Naive thymus-derived CD8-positive, alpha-beta T cell (primary cell): Measurements from ENCODE around the gene CIAO3. TPM values are rescaled to one million over a fixed set of nuclear protein-coding genes. Genes with fewer than 3 reads are reported as not detected.

ENCODE experiments used
- ATAC-seq, 2 donors: fragments of 150-1000 bp; cut with Tn5 transposase in 1 of 2; sonication (Bioruptor Pico), chemical (Tn5 transposase) in 1 of 2; 1 replicate in 1 of 2; 2 replicates in 1 of 2; pipeline ENCODE4 v1.10.0; 2021; ENCODE audit warnings: mild to moderate bottlenecking in 2 of 2, moderate library complexity in 2 of 2
- POLR2A ChIA-PET: fragments of 350-600 bp; sonication (Branson Sonifier 250); formaldehyde crosslinking; loops from one replicate; lab custom pipeline; 2021; ENCODE audit warnings: antibody characterized with exemption; lab: Charles Lee
- DNase-seq, 10 donors: peaks; one replicate each; pipeline versions ENCODE4 v3.0.0 to v3.0.0-alpha.2; 2020 to 2022
- H3K27ac Mint-ChIP-seq, 10 donors: one replicate each; pipeline ENCODE4 v1.8.0; 2020 to 2022; ENCODE audit warnings: mild to moderate bottlenecking in 10 of 10, mixed read lengths in 10 of 10, moderate library complexity in 4 of 10, inconsistent platforms in 1 of 10
- H3K27me3 Mint-ChIP-seq, 5 donors: one replicate each; pipeline ENCODE4 v1.8.0; 2021 to 2022; ENCODE audit warnings: mixed read lengths in 5 of 5
- H3K36me3 Mint-ChIP-seq, 3 donors: one replicate each; pipeline ENCODE4 v1.8.0; 2020 to 2022; ENCODE audit warnings: mixed read lengths in 3 of 3, mild to moderate bottlenecking in 2 of 3, inconsistent platforms in 1 of 3
- H3K4me1 Mint-ChIP-seq, 4 donors: one replicate each; pipeline ENCODE4 v1.8.0; 2021 to 2022; ENCODE audit warnings: mixed read lengths in 4 of 4
- H3K4me3 Mint-ChIP-seq, 10 donors: one replicate each; pipeline ENCODE4 v1.8.0; 2020 to 2022; ENCODE audit warnings: mild to moderate bottlenecking in 10 of 10, mixed read lengths in 10 of 10, moderate library complexity in 6 of 10, inconsistent platforms in 1 of 10
- H3K9me3 Mint-ChIP-seq, 9 donors: one replicate each; pipeline ENCODE4 v1.8.0; 2020 to 2022; ENCODE audit warnings: mixed read lengths in 9 of 9, mild to moderate bottlenecking in 3 of 9, inconsistent platforms in 1 of 9, moderate library complexity in 1 of 9
- microRNA-seq: library from miRNA; unstranded; fragments of <30 nt; microRNA quantifications from one replicate; pipeline ENCODE4 v1.2.0, GENCODE V29; 2022; ENCODE audit warnings: borderline microRNAs expressed
- polyA plus RNA-seq, 3 donors: library from polyadenylated mRNA; unstranded; fragments of 300-500 nt; fragmentation: Illumina TruSeq; gene quantifications; one replicate each; pipeline ENCODE4 v1.2.3, GENCODE V29; 2021
- total RNA-seq, 8 experiments: library from RNA in 2 of 8; stranded (reverse) in 2 of 8; gene quantifications; one replicate each; pipeline ENCODE4 v1.2.3 and lab custom pipeline; 2021 to 2026

CIAO3 gene
- total and polyA plus RNA-seq, 5 experiments from 2014 or later: 13.7 to 56.4 (median 25.7) TPM

- peak within 1 kb of the TSS in 9 of 10 donors; percentile 61 to 94 (median 82) for H3K27ac Mint-ChIP-seq
- ATAC-seq: peak; percentile 50 to 56
- POLR2A ChIA-PET: interaction anchor here (0.5 to 8.3 kb wide), 11 partner anchors 10 to 1292 kb away, joined by 3 to 95 read pairs (median 6); partner anchors contain the start of genes ANTKMT, CCDC78, DECR2 and HAGHL
Observed at GRCh38 chr16:679814-680624, 60.8 kb downstream of the CIAO3 start, which contains the start of gene STUB1. Gene STUB1 (plus strand): TSS chr16:680410. CDS start chr16:680526, 116 bp downstream.

More at GRCh38 chr16:679814-680624, 60.8 kb downstream of the CIAO3 start, which contains the start of gene STUB1:
- H3K9me3 Mint-ChIP-seq: no peaks in the 10 kb centered on the region
- peak; percentile 74 to 97 (median 86) for DNase-seq
- peak within 1 kb of the TSS; percentile 75 to 90 (median 84) for H3K4me3 Mint-ChIP-seq
- peaks cover 0 to 12% (median 3%) of the 10 kb centered on the region in 3 donors for H3K36me3 Mint-ChIP-seq
- H3K4me1 Mint-ChIP-seq: peaks cover 7 to 44% (median 33%) of the 10 kb centered on the region in 4 donors
- peaks cover 0 to 2% (median 0%) of the 10 kb centered on the region in 5 donors for H3K27me3 Mint-ChIP-seq

Small RNA genes lying within 50 kb of the gene (microRNA-seq; reads per million reads assigned to microRNA genes)
- gene MIR662: not detected

Other genes with a start within 250 kb of the CIAO3 start
- gene CAPN15, start 213.3 kb downstream of the CIAO3 start, total RNA-seq: 10 to 100 TPM; 63.1 to 63.2 TPM
- gene CAPN15, start 213.3 kb downstream of the CIAO3 start, polyA plus RNA-seq: 1 to 10 TPM; 5.5 to 7.9 (median 6.0) TPM
- not detected for gene PRR35, start 180.6 kb downstream of the CIAO3 start, total RNA-seq
- gene PRR35, start 180.6 kb downstream of the CIAO3 start, polyA plus RNA-seq: not detected
- 1 to 10 TPM; 4.7 to 5.3 TPM for gene NHLRC4, start 174.0 kb downstream of the CIAO3 start, total RNA-seq
- gene NHLRC4, start 174.0 kb downstream of the CIAO3 start, polyA plus RNA-seq: 1 to 10 TPM; 1.5 to 3.3 (median 1.7) TPM
- 10 to 100 TPM; 55.8 to 59.0 TPM for gene PIGQ, start 171.0 kb downstream of the CIAO3 start, total RNA-seq
- 10 to 100 TPM in 1 of 3 donors, 1 to 10 TPM in 2; 8.8 to 13.4 (median 9.3) TPM for gene PIGQ, start 171.0 kb downstream of the CIAO3 start, polyA plus RNA-seq
- gene RAB40C, start 150.9 kb downstream of the CIAO3 start, total RNA-seq: 10 to 100 TPM; 18.6 to 19.9 TPM
- gene RAB40C, start 150.9 kb downstream of the CIAO3 start, polyA plus RNA-seq: 10 to 100 TPM in 1 of 3 donors, 1 to 10 TPM in 2; 5.8 to 14.6 (median 6.2) TPM
- under 1 TPM; 0.47 to 0.57 TPM for gene WFIKKN1, start 110.0 kb downstream of the CIAO3 start, total RNA-seq
- gene WFIKKN1, start 110.0 kb downstream of the CIAO3 start, polyA plus RNA-seq: under 1 TPM in 1 of 3 donors, not detected in 2; 0.07 TPM
- gene METTL26, start 104.7 kb downstream of the CIAO3 start, total RNA-seq: 10 to 100 TPM; 69.2 to 72.6 TPM
- gene METTL26, start 104.7 kb downstream of the CIAO3 start, polyA plus RNA-seq: 10 to 100 TPM; 88.4 to 98.4 (median 89.8) TPM
- 10 to 100 TPM; 31.9 to 32.2 TPM for gene MCRIP2, start 99.2 kb downstream of the CIAO3 start, total RNA-seq
- 10 to 100 TPM; 28.1 to 36.6 (median 35.5) TPM for gene MCRIP2, start 99.2 kb downstream of the CIAO3 start, polyA plus RNA-seq
- gene WDR90, start 91.6 kb downstream of the CIAO3 start, total RNA-seq: 10 to 100 TPM; 17.8 to 19.2 TPM
- gene WDR90, start 91.6 kb downstream of the CIAO3 start, polyA plus RNA-seq: 1 to 10 TPM in 2 of 3 donors, under 1 TPM in 1; 0.27 to 2.5 (median 1.5) TPM
- 100 to 1,000 TPM; 220 TPM for gene RHOT2, start 72.9 kb downstream of the CIAO3 start, total RNA-seq
- 10 to 100 TPM; 25.1 to 44.8 (median 31.8) TPM for gene RHOT2, start 72.9 kb downstream of the CIAO3 start, polyA plus RNA-seq
- gene RHBDL1, start 65.3 kb downstream of the CIAO3 start, total RNA-seq: 1 to 10 TPM; 1.3 to 1.4 TPM
- not detected for gene RHBDL1, start 65.3 kb downstream of the CIAO3 start, polyA plus RNA-seq
- gene STUB1, start 60.6 kb downstream of the CIAO3 start, total RNA-seq: 100 to 1,000 TPM in 1 of 2 experiments, 10 to 100 TPM in 1; 86.4 to 103 TPM
- gene STUB1, start 60.6 kb downstream of the CIAO3 start, polyA plus RNA-seq: 100 to 1,000 TPM; 133 to 142 (median 135) TPM
- 10 to 100 TPM; 40.8 to 41.2 TPM for gene JMJD8, start 56.7 kb downstream of the CIAO3 start, total RNA-seq
- gene JMJD8, start 56.7 kb downstream of the CIAO3 start, polyA plus RNA-seq: 10 to 100 TPM; 31.7 to 62.8 (median 46.0) TPM
- 10 to 100 TPM; 16.1 to 18.4 TPM for gene WDR24, start 50.6 kb downstream of the CIAO3 start, total RNA-seq
- 10 to 100 TPM; 12.7 to 18.9 (median 14.7) TPM for gene WDR24, start 50.6 kb downstream of the CIAO3 start, polyA plus RNA-seq
- gene FBXL16, start 35.2 kb downstream of the CIAO3 start, total RNA-seq: 10 to 100 TPM; 28.4 to 29.3 TPM
- gene FBXL16, start 35.2 kb downstream of the CIAO3 start, polyA plus RNA-seq: 10 to 100 TPM in 1 of 3 donors, 1 to 10 TPM in 2; 3.0 to 22.0 (median 9.5) TPM
- 10 to 100 TPM; 13.1 to 14.4 TPM for gene METRN, start 25.9 kb downstream of the CIAO3 start, total RNA-seq
- 10 to 100 TPM; 22.1 to 40.9 (median 35.8) TPM for gene METRN, start 25.9 kb downstream of the CIAO3 start, polyA plus RNA-seq
- gene ANTKMT, start 19.9 kb downstream of the CIAO3 start, total RNA-seq: 10 to 100 TPM; 44.3 to 48.2 TPM
- gene ANTKMT, start 19.9 kb downstream of the CIAO3 start, polyA plus RNA-seq: 100 to 1,000 TPM in 2 of 3 donors, 10 to 100 TPM in 1; 93.5 to 128 (median 113) TPM
- 10 to 100 TPM; 12.0 to 15.1 TPM for gene CCDC78, start 14.6 kb downstream of the CIAO3 start, total RNA-seq
- gene CCDC78, start 14.6 kb downstream of the CIAO3 start, polyA plus RNA-seq: 1 to 10 TPM in 2 of 3 donors, not detected in 1; 1.1 to 1.4 TPM
- gene HAGHL, start 13.9 kb downstream of the CIAO3 start, total RNA-seq: 10 to 100 TPM; 50.1 to 67.0 TPM
- 1 to 10 TPM; 5.0 to 6.2 (median 6.0) TPM for gene HAGHL, start 13.9 kb downstream of the CIAO3 start, polyA plus RNA-seq
- gene MSLN, start 19.7 kb upstream of the CIAO3 start, total RNA-seq: not detected
- not detected for gene MSLN, start 19.7 kb upstream of the CIAO3 start, polyA plus RNA-seq
- gene RPUSD1, start 47.4 kb upstream of the CIAO3 start, total RNA-seq: 10 to 100 TPM; 27.7 to 29.1 TPM
- 10 to 100 TPM; 19.7 to 32.2 (median 22.0) TPM for gene RPUSD1, start 47.4 kb upstream of the CIAO3 start, polyA plus RNA-seq
- gene CHTF18, start 47.6 kb upstream of the CIAO3 start, total RNA-seq: 10 to 100 TPM; 47.8 to 54.3 TPM
- gene CHTF18, start 47.6 kb upstream of the CIAO3 start, polyA plus RNA-seq: 1 to 10 TPM; 3.5 to 4.3 (median 4.0) TPM
- not detected for gene GNG13, start 59.7 kb upstream of the CIAO3 start, total RNA-seq
- not detected for gene GNG13, start 59.7 kb upstream of the CIAO3 start, polyA plus RNA-seq
- gene LMF1, start 230.0 kb upstream of the CIAO3 start, total RNA-seq: 10 to 100 TPM; 40.7 to 45.1 TPM
- 10 to 100 TPM; 12.2 to 13.6 (median 12.9) TPM for gene LMF1, start 230.0 kb upstream of the CIAO3 start, polyA plus RNA-seq
- 1 to 10 TPM; 3.0 to 4.3 TPM for gene SOX8, start 240.8 kb upstream of the CIAO3 start, total RNA-seq
- 1 to 10 TPM; 1.3 to 5.1 (median 1.3) TPM for gene SOX8, start 240.8 kb upstream of the CIAO3 start, polyA plus RNA-seq